Psoas muscle (tissue), 8 donors: Measurements from ENCODE around the gene CXCL12. TPM values are rescaled to one million over a fixed set of nuclear protein-coding genes. Genes with fewer than 3 reads are reported as not detected.
A peak's percentile ranks its signal among the peaks of the same experiment; 100 is the strongest.

Source experiments
- ATAC-seq, 4 donors: fragments of 200-7000 bp; cut with Tn5 transposase; one replicate each; pipeline ENCODE4 v1.9.1; 2020; ENCODE audit warnings: moderate library complexity in 3 of 4, mild to moderate bottlenecking in 2 of 4
- DNase-seq, 2 donors: peaks; one replicate each; pipeline ENCODE4 v3.0.0-alpha.2; 2020
- H3K27ac ChIP-seq: fragments of 200-600 bp; one replicate; pipeline ENCODE4 v1.8.0; 2022
- H3K27me3 ChIP-seq, 3 donors: fragments of 200-600 bp in 1 of 3; one replicate each; pipeline versions ENCODE4 v1.6.1 to v1.8.0; 2013 to 2022; ENCODE audit warnings: low read length in 2 of 3, mild to moderate bottlenecking in 2 of 3, moderate library complexity in 1 of 3; ENCODE audit not compliant: insufficient read depth in 3 of 3
- H3K36me3 ChIP-seq, 2 donors: fragments of 200-600 bp in 1 of 2; one replicate each; pipeline versions ENCODE4 v1.6.1 to v1.8.0; 2013 to 2022; ENCODE audit warnings: low read depth in 1 of 2, mild to moderate bottlenecking in 1 of 2, moderate library complexity in 1 of 2; ENCODE audit not compliant: insufficient read depth in 1 of 2
- H3K4me1 ChIP-seq: fragments of 200-600 bp; one replicate; pipeline ENCODE4 v1.8.0; 2022
- H3K4me3 ChIP-seq: fragments of 200-600 bp; one replicate; pipeline ENCODE4 v1.8.0; 2022; ENCODE audit warnings: mild to moderate bottlenecking
- H3K9me3 ChIP-seq: fragments of 200-600 bp; one replicate; pipeline ENCODE4 v1.8.0; 2022
- WGBS, 3 donors: extraction: QIAGEN DNeasy Blood & Tissue Kit; methylation state at CpG; one replicate each; pipeline versions ENCODE4 v1.1.6 to v1.1.7; 2013; 5-methylcytosine and 5-hydroxymethylcytosine counted together
- intact Hi-C, 2 donors: fragments of 100-400 bp; cut with DNase I; formaldehyde crosslinking; loops; one replicate each; pipeline versions ENCODE4 v1.11.0 to v1.14.2; 2022
- polyA plus RNA-seq, 3 donors: library from polyadenylated mRNA; stranded (reverse); fragments of 200-250 nt; gene quantifications; one replicate each; pipeline ENCODE4 v1.2.3, GENCODE V29; 2013
- total RNA-seq, 4 donors: library from RNA; stranded (reverse); fragmentation: NEBNext Ultra II Directional in 2 of 4; extraction: Animal tissue kit (Norgen Biotek cat#: 25700) in 2 of 4; gene quantifications; one replicate each; pipeline versions ENCODE4 v1.2.1 to v1.2.4, GENCODE V29; 2021 to 2023
- TF ChIP-seq, protein P1 (sequence below): fragments of 200-600 bp; IDR thresholded peaks from one replicate; pipeline ENCODE4 v1.8.0; 2022; ENCODE audit warnings: antibody characterized with exemption
- donor health status: healthy with polysubstance abuse.
- donor health status: DM: no; HTN: no; CAD: no; lungs with moderate emphysema.
- donor health status: Bipolar disorder and iron deficiency.
- donor health status: healthy.
- donor health status: DM: yes; HTN: yes; CAD: no.
- donor health status: DM: no; HTN: no; CAD: no.
- donor health status: DM: no; HTN: no; CAD: no.
- donor health status: DM: yes; HTN: yes; CAD: no.

CXCL12 gene
- total and polyA plus RNA-seq, 7 donors: 16.1 to 84.4 (median 40.4) TPM

DNA sequence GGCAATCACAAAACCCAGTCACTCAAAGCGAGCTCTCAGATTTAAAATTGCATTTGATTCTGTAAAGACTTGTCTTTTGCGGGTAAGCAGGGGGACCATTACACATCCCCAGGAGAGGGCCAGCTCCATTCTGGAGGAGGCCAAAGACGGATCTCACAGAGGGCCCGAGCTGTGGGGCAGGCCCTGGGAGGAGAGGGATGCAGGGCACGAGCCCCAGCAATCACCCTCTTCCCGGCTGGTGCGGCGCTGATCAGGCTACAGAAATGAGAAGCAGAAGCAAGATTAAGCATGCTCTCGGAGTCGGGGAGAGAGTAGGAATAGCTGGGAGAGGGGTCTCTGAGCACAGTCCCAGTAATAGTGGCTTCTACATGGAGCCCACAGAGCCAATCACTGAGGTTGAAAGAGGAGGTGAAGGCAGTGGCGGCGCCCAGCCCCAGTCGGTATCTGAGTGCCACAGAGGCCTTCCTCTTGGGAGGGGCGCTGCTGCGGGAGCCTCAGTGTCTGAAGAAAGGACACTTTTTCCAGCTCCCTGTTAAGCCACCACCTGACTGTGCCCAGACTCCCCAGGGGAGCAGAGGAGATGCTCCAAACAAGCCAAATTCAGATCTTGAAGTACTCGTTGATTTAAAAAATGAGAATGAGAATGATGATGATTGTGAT, 7.1 kb downstream of the CXCL12 start:
- Histone ChIP-seq H3K9me3 (no peaks in the 10 kb centered on the region), H3K4me3 (no peak overlapping the region), H3K36me3 (peaks cover 0 to 64% of the 10 kb centered on the region in 2 donors), H3K27ac (no peak overlapping the region), H3K4me1 (peaks cover 49% of the 10 kb centered on the region), H3K27me3 (no peaks in the 10 kb centered on the region)
- 88 to 92% (median 89%) methylated on average over 16 of the region's 16 CpGs for WGBS, 3 donors
- intact Hi-C loops: loop anchor here in 1 of 2 donors (5.0 to 10.0 kb wide), 2 partner anchors 35 to 323 kb away; no protein-coding TSS in a partner anchor
- DNase-seq (no peak), ATAC-seq (no peak)
- TF ChIP-seq, protein P1, sequence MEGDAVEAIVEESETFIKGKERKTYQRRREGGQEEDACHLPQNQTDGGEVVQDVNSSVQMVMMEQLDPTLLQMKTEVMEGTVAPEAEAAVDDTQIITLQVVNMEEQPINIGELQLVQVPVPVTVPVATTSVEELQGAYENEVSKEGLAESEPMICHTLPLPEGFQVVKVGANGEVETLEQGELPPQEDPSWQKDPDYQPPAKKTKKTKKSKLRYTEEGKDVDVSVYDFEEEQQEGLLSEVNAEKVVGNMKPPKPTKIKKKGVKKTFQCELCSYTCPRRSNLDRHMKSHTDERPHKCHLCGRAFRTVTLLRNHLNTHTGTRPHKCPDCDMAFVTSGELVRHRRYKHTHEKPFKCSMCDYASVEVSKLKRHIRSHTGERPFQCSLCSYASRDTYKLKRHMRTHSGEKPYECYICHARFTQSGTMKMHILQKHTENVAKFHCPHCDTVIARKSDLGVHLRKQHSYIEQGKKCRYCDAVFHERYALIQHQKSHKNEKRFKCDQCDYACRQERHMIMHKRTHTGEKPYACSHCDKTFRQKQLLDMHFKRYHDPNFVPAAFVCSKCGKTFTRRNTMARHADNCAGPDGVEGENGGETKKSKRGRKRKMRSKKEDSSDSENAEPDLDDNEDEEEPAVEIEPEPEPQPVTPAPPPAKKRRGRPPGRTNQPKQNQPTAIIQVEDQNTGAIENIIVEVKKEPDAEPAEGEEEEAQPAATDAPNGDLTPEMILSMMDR: no peak

DNA sequence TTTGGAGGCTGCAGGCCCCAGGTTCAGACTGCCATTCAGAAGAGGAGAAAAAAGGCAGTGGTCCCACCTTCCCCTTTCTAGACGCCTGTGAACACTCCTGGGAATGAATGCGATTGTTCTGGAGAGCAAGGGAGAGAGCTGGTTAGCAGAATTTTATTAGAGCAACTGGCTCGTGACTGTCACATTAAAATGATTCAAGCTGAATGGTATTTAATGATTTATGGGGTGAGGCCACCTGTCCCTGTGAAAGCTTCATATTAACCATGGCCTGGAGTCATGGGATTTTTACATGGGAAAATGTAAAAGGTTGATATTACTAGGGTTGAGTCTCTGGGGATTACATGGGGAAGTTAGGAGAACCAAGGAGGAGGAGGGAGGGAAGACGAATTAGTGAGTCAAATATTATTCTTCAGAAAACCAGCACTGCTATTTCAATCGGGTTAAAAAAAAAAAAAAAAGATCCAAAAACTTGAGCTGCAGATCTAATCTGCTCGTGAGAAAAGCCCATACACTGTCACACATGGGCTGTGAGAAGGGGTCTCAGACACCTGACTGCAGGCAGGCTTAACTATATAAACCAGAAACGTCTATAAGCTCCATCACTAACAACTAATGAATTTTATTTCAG, 8.3 kb downstream of the CXCL12 start:
- Histone ChIP-seq H3K27ac (no peak overlapping the region), H3K36me3 (peaks cover 0 to 76% of the 10 kb centered on the region in 2 donors), H3K4me1 (peaks cover 38% of the 10 kb centered on the region), H3K4me3 (no peak overlapping the region), H3K27me3 (no peaks in the 10 kb centered on the region), H3K9me3 (no peaks in the 10 kb centered on the region)
- WGBS, 3 donors: 30 to 39% (median 32%) methylated on average over 7 of the region's 7 CpGs
- DNase-seq (no peak), ATAC-seq (peak in 3 of 4 donors; percentile 21 to 63 (median 61))
- intact Hi-C loops: loop anchor here in 1 of 2 donors (5.0 to 10.0 kb wide), 2 partner anchors 34 to 322 kb away; no protein-coding TSS in a partner anchor
- TF ChIP-seq, protein P1: no peak

DNA sequence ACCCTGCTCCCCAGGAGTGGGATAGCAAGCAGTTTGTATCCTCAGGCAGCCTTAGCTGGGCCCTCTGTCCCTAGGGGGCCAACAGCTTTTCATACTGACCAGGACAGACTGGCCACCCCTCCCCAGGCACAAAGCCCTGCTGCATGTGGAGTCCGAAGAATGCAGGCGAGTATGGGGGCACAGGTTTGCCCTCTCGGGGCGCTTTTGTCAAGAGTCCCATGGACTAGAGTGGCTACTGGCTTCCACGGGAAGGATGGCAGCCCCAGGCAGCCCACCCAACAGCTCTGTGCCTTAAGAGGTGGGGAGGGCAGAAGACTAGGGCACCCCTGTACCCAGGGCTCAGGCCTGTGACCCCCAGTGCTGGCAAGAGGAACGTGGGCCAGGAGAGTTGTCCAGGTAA, 10.7 kb downstream of the CXCL12 start:
- H3K9me3 ChIP-seq: no peaks in the 10 kb centered on the region
- H3K4me1 ChIP-seq: peaks cover 17% of the 10 kb centered on the region
- intact Hi-C loops: loop anchor here in 1 of 2 donors (10.0 kb wide), 1 partner anchor 319 kb away; no protein-coding TSS in a partner anchor
- TF ChIP-seq, protein P1: no peak
- no peak for ATAC-seq
- H3K36me3 ChIP-seq: peaks cover 0 to 85% of the 10 kb centered on the region in 2 donors
- WGBS, 3 donors: 92 to 94% (median 94%) methylated on average over 6 of the region's 6 CpGs
- H3K27ac ChIP-seq: no peak overlapping the region
- no peak for DNase-seq
- no peaks in the 10 kb centered on the region for H3K27me3 ChIP-seq
- no peak overlapping the region for H3K4me3 ChIP-seq

DNA sequence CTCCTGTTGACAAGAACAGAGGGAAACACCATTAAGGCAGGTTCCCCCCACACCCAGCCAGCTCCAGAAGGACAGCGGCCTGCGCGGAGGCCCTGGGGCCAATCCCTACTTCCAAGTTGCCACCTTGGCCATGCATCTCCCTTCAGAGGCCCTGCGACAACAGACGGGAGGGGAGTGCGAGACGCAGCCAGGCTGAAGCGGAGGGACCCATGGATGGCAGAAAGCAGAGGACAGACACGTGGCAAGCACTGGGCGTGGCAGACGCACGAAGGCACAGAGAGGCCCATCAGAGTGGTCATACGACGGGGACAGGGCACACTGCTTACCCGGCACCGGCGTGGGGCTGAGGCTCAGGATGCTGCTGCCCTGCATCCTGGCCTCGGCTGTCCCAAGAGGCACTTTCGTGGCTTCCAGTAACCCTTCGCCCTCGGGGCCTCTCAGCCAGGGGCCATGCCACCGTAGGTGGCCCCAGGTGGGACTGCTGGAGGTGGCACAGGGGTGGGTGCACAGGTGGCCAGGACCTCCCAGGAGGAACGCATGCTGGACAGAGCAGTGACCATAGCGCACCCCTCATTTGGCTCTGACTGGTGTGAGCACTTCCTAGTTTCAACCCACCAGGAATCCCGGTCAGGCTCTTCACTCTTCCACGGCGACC, 11.4 kb downstream of the CXCL12 start:
- WGBS, 3 donors: 92 to 94% (median 93%) methylated on average over 27 of the region's 27 CpGs
- peaks cover 17% of the 10 kb centered on the region for H3K4me1 ChIP-seq
- DNase-seq (no peak), ATAC-seq (no peak)
- TF ChIP-seq, protein P1: no peak
- H3K4me3 ChIP-seq: no peak overlapping the region
- H3K27ac ChIP-seq: no peak overlapping the region
- no peaks in the 10 kb centered on the region for H3K27me3 ChIP-seq
- peaks cover 0 to 83% of the 10 kb centered on the region in 2 donors for H3K36me3 ChIP-seq
- H3K9me3 ChIP-seq: no peaks in the 10 kb centered on the region
- intact Hi-C loops: loop anchor here in 1 of 2 donors (10.0 kb wide), 1 partner anchor 319 kb away; no protein-coding TSS in a partner anchor
